22Rv1 (cell line): ENCODE measurements around the gene GSG1L.

Experiments used
- H3K27ac ChIP-seq: fragments of 450-650 bp; 2 replicates; pipeline ENCODE4 v1.5.1; 2017
- CTCF ChIP-seq: fragments of 450-650 bp; IDR thresholded peaks from 2 replicates; pipeline ENCODE4 v1.5.1; 2017; ENCODE audit warnings: mild to moderate bottlenecking
- ZFX ChIP-seq: fragments of 450-650 bp; IDR thresholded peaks from 2 replicates; pipeline ENCODE4 v1.6.1; 2017; ENCODE audit warnings: antibody characterized with exemption, borderline replicate concordance

The GSG1L gene

DNA sequence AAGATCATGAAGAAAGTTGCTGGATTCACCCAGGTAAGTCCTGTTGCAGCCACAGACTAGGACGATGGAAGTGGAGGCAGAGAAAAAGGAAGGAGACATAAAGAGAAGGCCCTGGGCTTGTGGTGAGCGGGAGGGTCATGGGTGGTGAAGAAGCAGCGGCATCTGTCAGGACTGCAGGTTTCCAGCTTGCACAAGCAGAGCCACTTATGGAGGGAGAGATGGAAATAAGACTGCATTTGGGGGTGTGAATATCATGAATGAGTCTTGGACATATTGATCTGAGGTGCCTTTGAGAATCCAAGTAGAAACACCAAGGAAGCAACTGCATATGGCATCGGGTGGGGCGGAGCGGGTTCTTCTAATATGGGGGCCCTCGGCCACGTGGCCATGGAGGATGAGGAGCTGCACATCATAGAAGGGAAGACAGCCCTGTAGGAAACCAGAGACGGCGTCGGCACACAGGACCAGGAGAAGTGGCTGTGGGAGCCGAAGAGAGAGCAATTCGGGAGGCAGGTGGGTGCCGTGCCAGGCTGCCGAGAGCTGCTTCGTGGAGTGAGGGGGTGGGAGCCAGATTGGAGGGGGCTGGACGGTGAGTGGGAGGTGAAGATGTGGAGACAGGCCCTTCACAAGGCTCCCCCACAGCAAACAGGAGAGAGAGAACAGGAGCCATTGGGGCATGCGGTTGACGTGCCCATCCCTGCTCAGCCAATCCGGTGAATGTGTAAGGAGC, 243.5 kb downstream of the GSG1L start:
- TF ChIP-seq ZFX: no peak
- TF ChIP-seq CTCF: no peak

GRCh38 chr16:27819356-27819755, 244.2 kb downstream of the GSG1L start:
- no peak overlapping the region for H3K27ac ChIP-seq
- TF ChIP-seq ZFX (no peak), CTCF (no peak)

More for the DNA sequence above, 243.5 kb downstream of the GSG1L start:
- H3K27ac ChIP-seq: no peak overlapping the region

DNA sequence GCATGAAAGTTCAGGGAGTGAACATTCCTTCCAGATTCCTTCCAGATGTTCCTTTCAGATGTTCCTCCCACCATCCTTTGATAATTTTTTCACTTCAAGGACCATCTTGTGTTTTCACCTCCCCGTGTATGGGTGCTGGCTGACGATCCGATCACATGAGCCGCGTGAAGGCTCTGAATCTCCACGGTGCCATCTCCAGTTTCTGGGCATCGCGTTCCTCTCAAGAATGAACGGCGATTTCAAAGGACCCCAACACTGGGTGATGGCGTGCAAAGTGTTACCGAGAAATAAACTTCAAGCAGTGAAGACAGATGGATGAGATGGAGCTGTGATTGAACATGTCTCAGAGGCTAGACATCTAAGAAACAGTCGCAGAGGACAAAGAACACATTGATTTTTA, 245.3 kb downstream of the GSG1L start:
- no peak for TF ChIP-seq ZFX
- TF ChIP-seq CTCF: no peak
- H3K27ac ChIP-seq: no peak overlapping the region

GRCh38 chr16:27817038-27817437, 246.5 kb downstream of the GSG1L start:
- TF ChIP-seq CTCF: no peak
- no peak for TF ChIP-seq ZFX

GRCh38 chr16:27816561-27816960, 247.0 kb downstream of the GSG1L start:
- no peak overlapping the region for H3K27ac ChIP-seq
- TF ChIP-seq ZFX: no peak
- no peak for TF ChIP-seq CTCF

More at GRCh38 chr16:27817038-27817437, 246.5 kb downstream of the GSG1L start:
- no peak overlapping the region for H3K27ac ChIP-seq

GRCh38 chr16:27813591-27813990, 249.9 kb downstream of the GSG1L start:
- TF ChIP-seq ZFX (no peak), CTCF (no peak)
- no peak overlapping the region for H3K27ac ChIP-seq

DNA sequence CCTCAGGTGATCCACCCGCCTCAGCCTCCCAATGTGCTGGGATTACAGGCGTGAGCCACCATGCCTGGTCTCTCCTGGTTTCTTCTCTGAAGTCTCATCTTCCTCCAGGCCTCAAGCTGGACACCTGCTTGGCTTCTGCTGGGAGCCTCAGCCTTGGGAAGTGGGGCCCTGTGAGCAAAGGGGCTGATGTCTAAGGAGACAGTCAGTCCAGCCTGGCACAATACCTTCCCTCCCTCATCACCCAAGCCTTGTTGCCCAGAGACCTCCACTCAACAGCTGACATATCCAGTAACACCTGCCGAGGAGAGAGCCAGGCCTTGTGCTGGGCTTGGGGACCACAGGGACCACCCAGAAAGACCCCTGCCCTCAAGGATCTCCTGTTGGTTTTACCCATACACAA, 251.6 kb downstream of the GSG1L start:
- no peak overlapping the region for H3K27ac ChIP-seq
- TF ChIP-seq ZFX (no peak), CTCF (no peak)
